Ishikawa (cell line): ENCODE results near the gene CAPRIN2.

ENCODE experiments used
- CEBPB ChIP-seq: IDR thresholded peaks from 2 replicates; pipeline ENCODE4 v1.6.1; 2012
- CREB1 ChIP-seq: IDR thresholded peaks from 2 replicates; pipeline ENCODE4 v1.6.1; 2012; ENCODE audit warnings: low read depth
- EGR1 ChIP-seq: IDR thresholded peaks from 2 replicates; pipeline ENCODE4 v1.6.1; 2012
- EP300 ChIP-seq: IDR thresholded peaks from 2 replicates; pipeline ENCODE4 v1.6.1; 2012; ENCODE audit warnings: borderline replicate concordance
- FOXM1 ChIP-seq: IDR thresholded peaks from 2 replicates; pipeline ENCODE4 v1.6.1; 2012; ENCODE audit warnings: low read depth, borderline replicate concordance
- MAX ChIP-seq: IDR thresholded peaks from 2 replicates; pipeline ENCODE4 v1.6.1; 2012
- NFIC ChIP-seq: IDR thresholded peaks from 2 replicates; pipeline ENCODE4 v1.6.1; 2012
- RAD21 ChIP-seq: IDR thresholded peaks from 2 replicates; pipeline ENCODE4 v1.6.1; 2012; ENCODE audit warnings: low read depth
- REST ChIP-seq: IDR thresholded peaks from 2 replicates; pipeline ENCODE4 v1.6.1; 2012; ENCODE audit warnings: low read depth, mild to moderate bottlenecking
- TAF1 ChIP-seq: IDR thresholded peaks from 2 replicates; pipeline ENCODE4 v1.6.1; 2012; ENCODE audit warnings: low read depth, mild to moderate bottlenecking
- TCF12 ChIP-seq: IDR thresholded peaks from 2 replicates; pipeline ENCODE4 v1.6.1; 2012; ENCODE audit warnings: low read depth
- TEAD4 ChIP-seq: IDR thresholded peaks from 2 replicates; pipeline ENCODE4 v1.6.1; 2012
- USF1 ChIP-seq: IDR thresholded peaks from 2 replicates; pipeline ENCODE4 v1.6.1; 2012
- YY1 ChIP-seq: IDR thresholded peaks from 2 replicates; pipeline ENCODE4 v1.6.1; 2012; ENCODE audit warnings: low read depth
- ZBTB7A ChIP-seq: IDR thresholded peaks from 2 replicates; pipeline ENCODE4 v1.6.1; 2012; ENCODE audit warnings: low read depth

The CAPRIN2 gene

GRCh38 chr12:30730011-30730410 is 24.7 kb downstream of the CAPRIN2 start:
- TF ChIP-seq EGR1 (no peak), REST (no peak), TEAD4 (no peak), NFIC (no peak), ZBTB7A (no peak), USF1 (no peak), CEBPB (no peak), RAD21 (no peak), FOXM1 (no peak), MAX (no peak), TAF1 (no peak), CREB1 (no peak), EP300 (no peak)

- TF ChIP-seq REST (no peak), ZBTB7A (no peak), TEAD4 (no peak), TAF1 (no peak), NFIC (no peak), FOXM1 (no peak), YY1 (no peak), EP300 (no peak), TCF12 (no peak), MAX (no peak), USF1 (no peak), CEBPB (no peak), RAD21 (no peak), CREB1 (no peak), EGR1 (no peak)
Measured at GRCh38 chr12:30729547-30729946, 25.2 kb downstream of the CAPRIN2 start.

GRCh38 chr12:30726647-30727046 is 28.1 kb downstream of the CAPRIN2 start:
- no peak for TF ChIP-seq TAF1

- TF ChIP-seq CEBPB (no peak), TAF1 (no peak), TEAD4 (no peak), NFIC (no peak), REST (no peak), USF1 (no peak), EP300 (no peak), MAX (no peak), FOXM1 (no peak), YY1 (no peak), EGR1 (no peak), TCF12 (no peak), CREB1 (no peak), RAD21 (no peak), ZBTB7A (no peak)
Measured at GRCh38 chr12:30725739-30726138, 29.0 kb downstream of the CAPRIN2 start.
